Occipital lobe (tissue), 3 donors: Measurements from ENCODE around the gene KDM1B. TPM values are rescaled to one million over a fixed set of nuclear protein-coding genes. Genes with fewer than 3 reads are reported as not detected.

ENCODE experiments used
- DNase-seq: peaks from one replicate; lab custom pipeline; 2025; lab: John Stamatoyannopoulos, UW
- small RNA-seq: library from RNA; depleted of rRNA; stranded (forward); fragments of <200 nt; gene quantifications from one replicate; pipeline ENCODE3, GENCODE V24; 2014
- total RNA-seq: library from RNA; depleted of rRNA; stranded (reverse); fragments of >200 nt; gene quantifications from one replicate; pipeline ENCODE4 v1.2.3, GENCODE V29; 2014

Gene KDM1B
- total RNA-seq, 1 donor from 2014 or later: 47.4 TPM

DNA sequence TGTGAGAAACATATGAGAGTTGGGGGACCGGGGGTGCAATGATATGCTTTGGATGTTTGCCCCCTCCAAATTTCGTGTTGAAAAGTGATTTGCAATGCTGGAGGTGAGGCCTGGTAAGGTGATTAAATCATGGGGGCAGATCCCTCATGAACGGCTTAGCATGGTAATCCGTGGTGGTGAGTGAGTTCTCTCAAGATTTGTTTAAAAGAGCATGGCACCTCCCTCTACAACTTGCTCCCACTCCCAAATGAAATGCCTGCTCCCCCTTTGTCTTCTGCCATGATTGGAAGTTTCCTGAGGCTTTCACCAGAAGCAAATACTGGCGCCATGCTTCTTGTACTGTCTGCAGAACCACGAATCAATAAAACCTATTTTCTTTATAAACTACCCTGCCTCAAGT, 106.7 kb downstream of the KDM1B start:
- DNase-seq: no peak

DNA sequence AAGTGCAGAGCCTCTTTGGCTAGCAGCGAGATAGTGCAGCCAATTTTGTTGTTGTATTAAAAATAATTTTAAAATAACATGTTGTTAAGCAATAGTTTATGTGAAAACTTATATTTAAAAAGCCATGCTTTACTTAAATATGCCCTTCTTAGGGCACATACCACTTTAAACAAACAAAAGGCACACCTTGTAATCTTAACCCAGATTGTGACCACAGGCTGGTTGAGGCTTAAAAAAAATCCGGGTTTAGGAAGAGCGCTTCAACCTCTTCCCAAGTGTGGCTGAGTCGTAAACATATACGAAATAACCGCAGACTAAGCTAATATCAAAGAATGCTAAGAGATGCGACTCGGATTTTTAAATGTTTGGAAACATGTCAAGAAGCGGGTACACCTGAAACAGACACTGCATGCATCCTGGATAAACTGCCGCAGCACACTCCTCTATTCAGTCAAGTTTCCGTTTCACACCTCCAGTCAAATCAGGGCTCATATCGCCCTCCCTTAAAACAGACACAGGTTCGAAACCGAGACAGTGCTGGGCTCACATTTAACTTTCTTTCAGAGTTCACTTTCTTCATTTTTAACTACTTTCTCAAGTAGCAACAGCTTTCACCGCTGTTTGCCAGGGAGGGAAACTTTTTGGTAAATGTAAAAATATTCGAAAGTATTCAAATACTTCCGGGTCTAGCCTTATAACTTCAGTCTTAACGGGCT, 107.6 kb downstream of the KDM1B start:
- no peak for DNase-seq

DNA sequence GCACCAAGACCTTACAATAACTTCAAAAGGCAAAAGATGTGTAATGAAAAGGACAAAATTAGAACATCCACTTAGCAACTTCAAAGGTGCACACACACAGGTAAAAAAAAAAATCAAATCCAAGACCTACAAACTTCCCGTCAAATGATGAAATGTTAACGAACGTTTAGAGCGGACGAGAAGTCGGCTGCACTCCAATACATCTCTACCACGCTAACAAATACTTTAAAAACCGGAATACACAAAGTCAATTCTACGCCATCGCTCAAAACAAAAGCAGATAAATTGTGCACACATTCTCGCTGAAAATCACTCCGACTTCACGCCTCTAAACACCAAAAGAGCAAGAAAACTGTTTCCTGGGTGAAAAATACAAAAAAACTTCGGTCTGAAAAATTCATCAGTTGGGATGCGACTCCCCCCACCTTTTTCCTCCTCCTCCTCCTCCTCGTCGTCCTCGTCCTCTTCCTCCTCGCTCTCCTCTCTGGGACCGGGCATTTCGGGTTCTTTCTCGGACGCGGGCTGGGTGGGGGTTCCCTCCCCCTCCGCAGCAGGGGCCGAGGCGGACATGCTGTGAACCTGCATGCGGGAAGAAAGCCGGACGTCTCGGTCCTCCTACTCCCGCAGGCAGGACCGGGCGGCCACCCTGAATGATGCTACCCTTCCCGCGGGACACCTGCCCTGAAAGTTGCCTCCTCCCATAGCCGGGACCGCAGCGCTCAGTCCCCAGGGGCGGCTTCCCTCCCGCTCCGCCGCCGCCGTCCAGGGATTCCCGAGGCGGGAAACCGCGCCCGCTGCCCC, 108.4 kb downstream of the KDM1B start:
- DNase-seq: peak; percentile 53

DNA sequence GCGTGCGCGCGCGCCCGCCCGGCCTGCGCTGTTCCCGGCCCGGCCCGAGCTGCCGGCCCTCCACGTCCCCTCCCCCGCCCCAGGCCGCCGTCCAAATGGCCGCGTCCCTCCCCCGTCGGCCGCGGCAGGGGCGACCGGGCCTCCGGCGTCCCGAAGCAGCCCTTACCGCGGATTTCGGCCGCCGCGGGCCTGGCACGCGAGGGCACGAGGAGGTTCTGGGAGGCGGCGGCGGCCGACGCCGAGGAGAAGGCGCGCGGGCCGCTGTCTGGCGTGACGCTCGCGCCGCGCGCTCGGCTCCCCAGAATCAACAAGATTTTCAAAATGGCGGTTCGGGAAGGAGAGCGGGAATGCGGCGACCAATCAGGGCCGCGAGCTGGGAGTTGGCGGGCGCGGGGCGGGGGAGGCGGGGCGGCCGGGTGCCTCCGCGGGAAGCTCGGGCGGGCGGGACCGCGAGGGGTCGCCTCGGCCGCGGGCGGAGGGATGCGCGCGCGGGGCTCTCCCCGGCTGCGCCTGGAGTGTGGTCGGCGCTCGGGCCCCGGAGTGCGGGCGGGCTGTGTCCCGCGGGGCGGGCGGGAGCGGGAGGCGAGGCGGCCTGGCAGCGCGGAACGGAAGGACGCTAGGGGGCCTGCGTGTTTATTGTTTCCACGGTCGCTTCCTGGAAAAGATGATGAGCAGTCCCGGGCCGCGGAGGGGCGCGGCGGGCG, 109.1 kb downstream of the KDM1B start, which contains the start of gene DEK:
DEK (minus strand) TSS at position 312 of the 704 bp plus-strand sequence. CDS start 543 bp downstream, outside the sequence.
- DNase-seq: peak; percentile 95

DNA sequence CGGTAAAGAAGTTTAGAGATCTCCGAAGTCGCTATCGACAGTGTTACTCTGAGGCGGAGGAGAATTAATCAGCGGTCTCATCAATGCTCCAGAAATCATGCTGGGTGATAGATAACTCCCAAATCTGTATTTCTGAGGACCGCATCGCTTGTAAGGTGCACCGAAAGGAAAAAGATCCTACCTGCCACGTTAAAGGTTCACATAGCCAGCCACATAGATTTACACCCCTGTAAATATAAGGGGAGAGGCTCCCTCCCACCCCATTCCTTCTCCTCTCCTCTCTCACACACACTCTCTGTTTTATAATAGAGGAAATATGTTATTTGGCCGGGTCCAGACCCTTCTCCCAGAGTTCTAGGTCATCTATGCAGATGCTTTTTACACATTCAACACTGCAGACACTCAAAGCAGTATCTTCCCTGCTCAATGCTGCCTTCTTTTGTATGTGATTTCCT, 109.7 kb downstream of the KDM1B start:
- no peak for DNase-seq

DNA sequence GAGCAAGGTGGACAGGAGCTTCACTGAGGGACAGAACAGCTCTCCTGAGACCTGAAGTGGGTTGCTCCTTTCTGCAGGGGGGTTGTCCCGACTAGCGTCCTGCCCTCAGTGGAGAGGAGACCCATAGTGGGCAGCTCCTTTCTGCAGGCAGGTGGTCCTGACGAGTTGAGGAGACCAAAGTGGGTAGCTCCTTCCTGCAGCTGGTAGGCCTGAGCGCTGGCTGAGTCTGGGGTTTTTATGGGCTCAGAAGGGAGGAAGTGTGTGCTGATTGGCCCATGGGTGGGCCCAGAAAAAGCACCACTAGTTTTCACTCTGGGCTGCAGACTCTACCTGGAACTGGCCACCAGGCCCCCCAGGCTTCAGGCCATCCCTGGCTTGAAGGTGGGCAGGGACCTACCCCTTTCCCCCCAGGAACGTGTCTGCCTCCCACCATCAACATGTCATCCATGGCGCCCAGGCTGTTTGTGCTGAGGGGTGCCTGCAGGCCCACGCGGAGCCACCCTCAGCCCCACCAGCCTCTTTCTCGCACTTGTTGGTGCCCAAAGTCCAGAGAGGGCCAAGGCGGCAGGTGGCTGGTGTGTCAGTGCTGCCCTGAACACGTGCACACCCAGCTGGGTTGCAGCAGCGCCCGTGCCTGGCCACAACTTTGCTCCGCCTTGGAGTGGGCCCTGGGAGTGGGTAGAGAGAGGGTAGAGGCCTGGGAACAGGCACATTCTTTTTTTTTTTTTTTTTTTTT, 110.7 kb downstream of the KDM1B start:
- no peak for DNase-seq

DNA sequence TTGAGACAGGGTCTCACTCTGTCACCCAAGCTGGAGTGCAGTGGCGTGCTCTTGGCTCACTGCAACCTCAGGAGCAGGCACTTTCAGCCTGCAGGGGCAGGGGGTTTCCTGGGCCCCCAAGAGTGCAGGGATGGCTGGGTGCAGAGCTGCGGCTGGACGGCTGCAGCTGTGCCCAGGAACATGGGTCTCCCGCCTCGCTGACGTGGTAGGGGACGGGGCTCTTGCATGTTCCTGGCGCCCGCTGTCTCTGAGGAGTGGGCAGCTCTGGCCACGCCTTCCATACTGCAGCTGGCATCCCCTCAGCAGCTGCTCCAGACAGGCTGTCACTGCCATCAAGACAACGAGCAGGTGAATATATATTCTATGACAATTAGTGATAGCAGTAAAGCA, 111.3 kb downstream of the KDM1B start:
- DNase-seq: no peak

DNA sequence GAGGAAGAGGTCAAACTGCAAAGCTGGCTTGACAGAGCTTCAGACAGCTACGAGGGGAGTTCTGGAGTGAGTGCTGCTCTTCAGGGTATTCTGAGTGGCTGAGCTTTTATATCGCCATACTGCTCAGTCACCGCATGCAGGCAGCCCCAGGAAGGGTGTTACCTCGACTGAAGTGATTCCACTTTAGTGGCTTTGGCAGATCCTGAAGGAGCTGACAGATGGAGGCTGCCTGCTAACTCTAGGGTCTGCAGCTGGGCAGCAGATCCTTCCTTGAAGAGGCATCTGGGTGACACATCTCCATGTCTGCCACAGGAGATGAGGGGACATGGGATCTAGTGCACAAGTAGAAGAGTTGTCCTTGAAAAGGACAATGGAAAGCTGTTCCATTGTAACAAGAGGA, 112.8 kb downstream of the KDM1B start:
- no peak for DNase-seq

DNA sequence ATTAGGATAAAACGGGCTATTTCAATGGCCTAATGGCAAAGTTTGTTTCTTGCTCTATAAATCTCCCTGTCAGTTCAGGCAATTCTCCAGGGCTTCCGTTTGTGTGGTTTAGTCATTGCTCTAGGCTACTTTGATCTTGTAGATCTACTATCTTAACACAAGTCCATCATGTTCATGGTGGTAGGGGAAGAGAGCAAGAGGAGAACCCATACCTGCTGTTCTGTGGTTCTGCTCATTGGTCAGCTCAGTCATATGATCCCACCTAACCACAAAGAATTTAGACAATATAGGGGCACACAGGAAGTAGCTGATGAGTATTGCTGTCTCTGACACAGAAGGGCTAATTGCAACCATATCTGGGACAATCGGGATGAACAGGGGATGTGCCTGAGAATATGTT, 114.0 kb downstream of the KDM1B start:
- DNase-seq: no peak

DNA sequence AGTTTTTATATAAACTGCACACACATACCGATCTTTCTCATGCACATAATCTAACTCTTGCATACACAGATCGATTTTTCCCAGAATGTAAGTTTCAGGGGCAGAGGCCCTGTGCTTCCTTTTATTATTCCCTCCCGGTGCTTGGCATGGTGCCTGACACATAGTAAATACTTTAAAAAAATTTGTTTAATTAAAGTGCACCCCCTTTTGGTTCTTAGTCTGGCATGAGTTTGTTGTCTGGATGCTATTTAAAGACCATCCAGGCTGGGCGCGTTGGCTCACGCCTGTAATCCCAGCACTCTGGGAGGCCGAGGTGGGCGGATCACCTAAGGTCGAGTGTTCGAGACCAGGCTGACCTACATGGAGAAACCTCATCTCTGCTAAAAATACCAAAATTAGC, 114.5 kb downstream of the KDM1B start:
- DNase-seq: no peak

DNA sequence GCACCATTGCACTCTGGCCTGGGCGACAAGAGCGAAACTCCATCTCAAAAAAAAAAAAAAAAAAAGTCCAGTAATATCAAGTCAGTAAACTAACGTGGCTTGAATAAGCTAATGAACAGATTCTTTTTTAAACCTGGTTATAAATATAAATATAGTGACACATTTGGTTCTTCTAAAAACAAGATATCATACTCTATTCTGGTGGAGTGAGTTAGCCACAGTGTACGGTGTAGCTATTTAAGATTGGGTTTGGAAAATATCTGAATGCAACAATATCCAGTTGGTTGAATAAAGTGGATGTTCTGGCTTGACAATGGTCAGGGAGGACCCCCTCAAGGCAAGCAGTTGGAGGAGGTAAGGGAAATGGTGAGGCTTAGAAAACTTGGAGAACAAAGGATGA, 115.0 kb downstream of the KDM1B start:
- DNase-seq: no peak

Small RNA genes lying within 50 kb of the gene (small RNA-seq; reads per million reads assigned to genes)
- not detected for gene RF00019

Other genes starting within 250 kb of the KDM1B start
- gene KIF13A, start 167.8 kb upstream of the KDM1B start, total RNA-seq: 27.8 TPM
- gene NHLRC1, start 32.7 kb upstream of the KDM1B start, total RNA-seq: 2.8 TPM
- gene TPMT, start 345 bp upstream of the KDM1B start, total RNA-seq: 7.8 TPM
- gene DEK, start 109.1 kb downstream of the KDM1B start, total RNA-seq: 127 TPM
- 3.1 TPM for gene RNF144B, start 231.9 kb downstream of the KDM1B start, total RNA-seq